NCI-H748 (cell line): Measurements from ENCODE around the gene RAD23A.
A peak's percentile ranks its signal among the peaks of the same experiment; 100 is the strongest.
"Not testable (repeated sequence)": the region's sequence is repeated elsewhere in the genome, so short reads cannot be mapped to it uniquely, and the experiment has no call there.

ENCODE experiments used
- DNase-seq: peaks from one replicate; lab custom pipeline; 2025; ENCODE audit not compliant: unreplicated experiment; lab: John Stamatoyannopoulos, UW

The RAD23A gene

GRCh38 chr19:12954612-12954962, 8.9 kb downstream of the RAD23A start:
- no peak for DNase-seq

- not testable (repeated sequence) for DNase-seq
Measured at GRCh38 chr19:12955575-12955974, 9.9 kb downstream of the RAD23A start.

- no peak for DNase-seq
Measured at GRCh38 chr19:12955996-12956395, 10.3 kb downstream of the RAD23A start.

DNA sequence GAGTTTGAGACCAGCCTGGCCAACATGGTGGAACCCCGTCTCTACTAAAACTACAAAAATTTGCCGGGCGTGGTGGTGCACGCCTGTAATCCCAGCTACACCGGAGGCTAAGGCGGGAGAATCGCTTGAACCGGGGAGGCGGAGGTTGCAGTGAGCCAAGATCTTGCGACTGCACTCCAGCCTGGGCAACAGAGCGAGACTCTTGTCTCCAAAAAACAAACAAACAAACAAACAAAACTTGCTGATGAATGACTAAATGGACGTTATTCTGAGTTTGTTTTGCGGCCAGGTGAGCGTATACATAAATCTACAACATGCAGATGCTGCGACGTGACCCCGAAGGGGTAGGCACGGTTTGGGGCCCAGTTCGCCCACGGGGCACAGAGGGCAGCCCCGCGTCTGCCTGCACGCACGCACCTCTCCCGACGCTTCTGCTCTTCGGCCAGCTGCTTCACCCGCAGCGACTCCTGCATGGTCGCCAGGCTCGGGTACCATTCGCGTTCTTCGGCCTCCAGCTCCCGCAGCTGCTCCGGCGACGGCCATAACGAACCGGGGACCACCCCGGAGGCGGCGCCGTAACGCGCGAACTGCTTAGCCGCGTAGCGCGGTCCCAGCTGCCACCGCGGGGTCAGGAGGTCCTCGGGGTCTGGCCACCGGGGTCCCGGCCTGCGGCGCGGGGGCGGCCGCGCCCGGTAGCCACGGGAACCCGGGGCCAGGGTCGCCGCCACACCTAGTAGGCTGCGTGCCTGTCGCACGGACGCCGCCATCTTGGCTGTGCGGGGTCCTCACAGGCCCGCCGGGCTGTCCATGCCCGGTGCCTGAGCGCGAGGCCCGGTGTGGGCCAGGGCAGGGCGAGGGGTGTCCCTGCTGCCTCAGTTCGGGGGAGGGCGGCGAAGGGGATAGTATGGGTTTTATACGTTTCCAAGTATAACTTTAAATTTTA, 11.1 kb downstream of the RAD23A start, which contains the start of gene GADD45GIP1:
Gene GADD45GIP1 (minus strand): TSS at position 778 of the 943 bp plus-strand sequence. CDS start 11 bp downstream, at position 767.
- peak; percentile 78 for DNase-seq

- not testable (repeated sequence) for DNase-seq
Measured at GRCh38 chr19:12957389-12957952, 11.8 kb downstream of the RAD23A start.

GRCh38 chr19:12959481-12959880, 13.8 kb downstream of the RAD23A start:
- DNase-seq: no peak

- peak; percentile 78 for DNase-seq
Measured at GRCh38 chr19:12965017-12965811, 19.6 kb downstream of the RAD23A start.

DNA sequence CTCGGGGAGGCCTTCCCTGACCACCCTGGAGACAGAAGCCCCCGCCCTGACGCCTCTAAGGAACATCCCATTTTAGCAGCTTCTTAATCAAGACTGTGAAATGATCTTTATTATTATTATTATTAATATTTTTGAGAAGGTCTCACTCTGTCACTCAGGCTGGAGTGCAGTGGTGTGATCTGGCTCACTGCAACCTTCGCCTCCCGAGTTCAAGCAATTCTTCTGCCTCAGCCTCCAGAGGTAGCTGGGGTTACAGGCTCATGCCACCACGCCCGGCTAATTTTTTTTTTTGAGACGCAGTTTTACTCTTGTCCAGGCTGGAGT, 20.1 kb downstream of the RAD23A start:
- DNase-seq: no peak

GRCh38 chr19:12967907-12968306, 22.2 kb downstream of the RAD23A start:
- no peak for DNase-seq

GRCh38 chr19:12969292-12969988, 23.8 kb downstream of the RAD23A start, which contains the start of gene DAND5:
Gene DAND5, plus strand, starts transcription at chr19:12969576. Its CDS starts 85 bp downstream, at chr19:12969661.
- no peak for DNase-seq

GRCh38 chr19:12970070-12970820, 24.6 kb downstream of the RAD23A start:
- no peak for DNase-seq

DNA sequence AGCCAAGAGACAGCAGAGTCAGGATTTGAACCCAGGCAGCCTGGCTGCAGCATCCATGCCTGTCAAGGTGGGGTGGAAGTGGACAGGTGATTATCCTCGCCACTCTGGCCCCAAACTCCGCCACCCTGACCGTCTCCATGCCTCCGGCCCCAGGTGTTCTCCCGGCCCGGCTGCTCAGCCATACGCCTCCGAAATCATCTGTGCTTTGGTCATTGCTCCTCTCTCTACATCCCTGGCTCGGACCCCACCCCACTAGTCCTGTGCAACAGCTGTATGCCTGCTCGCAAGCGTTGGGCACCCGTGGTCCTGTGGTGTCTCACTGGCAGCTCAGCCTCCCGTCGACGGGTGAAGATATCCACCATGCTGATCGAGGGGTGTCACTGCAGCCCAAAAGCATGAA, 27.6 kb downstream of the RAD23A start:
- no peak for DNase-seq

- DNase-seq: no peak
Measured at GRCh38 chr19:12974301-12975220, 28.9 kb downstream of the RAD23A start.

DNA sequence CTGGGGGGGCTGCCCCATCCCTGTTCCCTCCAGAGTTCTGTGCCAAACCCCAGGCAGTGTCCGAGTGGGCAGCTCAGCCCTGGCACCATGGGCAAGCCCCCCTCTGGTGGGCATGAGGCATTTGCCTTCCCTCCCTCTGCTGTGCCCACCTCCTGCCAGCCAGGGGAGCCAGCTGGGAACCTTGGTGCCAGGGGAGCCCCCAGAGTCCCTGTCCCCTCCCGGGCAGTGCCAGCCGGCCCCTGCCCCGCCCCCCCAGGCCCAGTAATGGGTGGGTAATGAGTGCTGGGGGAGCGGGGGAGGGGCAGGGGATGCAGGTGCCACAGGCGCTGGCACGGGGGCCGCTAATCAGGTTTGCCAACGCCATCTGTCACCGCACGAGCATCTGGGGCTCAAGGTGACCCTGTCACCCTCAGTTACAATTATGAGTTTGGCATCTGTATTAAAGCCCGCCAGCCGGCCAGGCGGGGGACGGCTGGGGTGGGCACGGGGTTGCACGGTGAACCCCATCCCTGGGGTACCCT, 29.6 kb downstream of the RAD23A start:
- DNase-seq: no peak

- DNase-seq: not testable (repeated sequence)
Measured at GRCh38 chr19:12976109-12976508, 30.4 kb downstream of the RAD23A start.

DNA sequence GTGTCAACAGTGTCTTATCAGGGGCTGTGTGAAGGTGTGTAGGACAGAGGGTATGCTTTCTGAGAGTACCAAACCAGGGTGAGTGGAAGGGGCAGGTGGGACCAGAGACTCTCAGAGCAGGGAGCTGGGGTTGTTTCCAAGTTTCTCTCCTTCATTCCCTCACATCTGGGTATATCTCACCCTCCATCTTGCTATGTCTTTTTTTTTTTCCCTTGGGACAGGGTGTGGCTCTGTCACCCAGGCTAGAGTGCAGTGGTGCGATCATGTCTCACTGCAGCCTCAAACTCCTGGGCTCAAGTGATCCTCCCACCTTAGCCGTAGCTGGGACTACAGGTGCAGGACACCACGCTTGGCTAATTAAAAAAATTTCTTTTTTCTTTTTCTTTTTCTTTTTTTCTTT, 34.3 kb downstream of the RAD23A start:
- no peak for DNase-seq

DNA sequence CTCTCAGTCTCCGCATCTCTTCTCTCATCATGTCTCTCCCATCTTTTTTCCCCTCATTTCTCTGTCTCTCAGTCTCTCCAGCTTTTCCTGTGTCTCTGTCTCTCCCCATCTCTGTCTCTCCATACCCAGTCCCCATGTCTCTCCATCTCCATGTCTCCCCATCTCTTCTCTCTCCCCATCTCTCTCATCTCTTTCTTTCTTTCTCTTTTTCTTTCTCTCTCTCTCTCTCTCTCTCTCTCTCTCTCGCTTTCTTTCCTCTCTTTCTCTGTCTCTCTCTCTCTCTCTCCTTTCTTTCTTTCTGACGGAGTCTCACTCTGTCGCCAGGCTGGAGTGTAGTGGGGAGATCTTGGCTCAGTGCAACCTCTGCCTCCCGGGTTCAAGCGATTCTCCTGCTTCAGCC, 37.0 kb downstream of the RAD23A start:
- no peak for DNase-seq

DNA sequence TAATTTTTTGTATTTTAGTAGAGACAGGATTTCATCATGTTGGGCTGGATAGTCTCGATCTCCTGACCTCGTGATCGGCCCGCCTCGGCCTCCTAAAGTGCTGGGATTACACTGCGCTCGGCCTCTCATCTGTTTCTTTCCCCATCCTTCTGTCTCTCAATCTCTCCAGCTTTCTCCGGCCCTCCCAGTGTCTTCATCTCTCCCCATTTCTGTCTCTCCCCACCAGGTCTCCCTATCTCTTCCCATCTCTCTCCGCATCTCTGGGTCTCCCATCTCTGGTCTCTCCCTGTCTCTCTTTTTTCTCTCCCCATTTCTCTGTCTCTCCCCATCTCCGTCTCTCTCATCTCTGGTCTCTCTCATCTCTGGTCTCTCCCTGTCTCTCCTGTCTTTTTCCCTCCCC, 37.4 kb downstream of the RAD23A start:
- no peak for DNase-seq

DNA sequence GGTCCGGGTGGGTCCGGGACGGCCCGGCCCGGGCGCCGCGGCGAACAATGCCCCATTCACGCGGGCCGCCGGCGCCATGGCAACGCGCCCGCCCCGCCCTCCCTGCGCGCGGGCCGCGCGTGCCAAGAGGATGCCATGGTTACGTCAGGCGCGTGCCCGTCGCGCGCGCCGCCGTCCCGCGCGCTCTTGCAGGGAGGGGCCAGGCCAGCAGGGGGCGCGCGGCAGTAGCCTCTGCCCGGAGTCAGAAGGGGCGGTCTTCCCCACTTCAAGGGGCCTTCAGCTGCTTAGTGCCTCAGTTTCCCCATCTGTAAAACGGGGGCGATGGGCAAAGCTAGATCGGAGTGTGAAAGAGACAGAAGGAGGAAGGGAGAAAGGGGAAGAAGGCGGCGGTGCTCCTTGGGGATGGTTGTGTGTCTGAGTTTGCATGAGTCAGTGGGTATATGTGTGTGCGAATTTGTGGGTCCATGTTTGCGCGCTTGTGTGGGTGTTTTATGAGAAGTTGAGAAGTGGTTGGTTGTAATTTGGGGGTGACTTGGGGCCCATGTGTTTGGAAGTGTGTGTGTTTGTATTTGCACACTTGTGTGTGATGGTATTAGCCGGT, 38.0 kb downstream of the RAD23A start:
- DNase-seq: peak; percentile 73
